ENCODE results near the gene RPF1. TPM values are rescaled to one million over a fixed set of nuclear protein-coding genes. Genes with fewer than 3 reads are reported as not detected.

Gene RPF1
- total and polyA plus RNA-seq, 10 of the 15 experiments (the other 5 are each of a cell fraction or from before 2014, with no cell fraction given): 37.0 to 97.5 (median 56.2) TPM

DNA sequence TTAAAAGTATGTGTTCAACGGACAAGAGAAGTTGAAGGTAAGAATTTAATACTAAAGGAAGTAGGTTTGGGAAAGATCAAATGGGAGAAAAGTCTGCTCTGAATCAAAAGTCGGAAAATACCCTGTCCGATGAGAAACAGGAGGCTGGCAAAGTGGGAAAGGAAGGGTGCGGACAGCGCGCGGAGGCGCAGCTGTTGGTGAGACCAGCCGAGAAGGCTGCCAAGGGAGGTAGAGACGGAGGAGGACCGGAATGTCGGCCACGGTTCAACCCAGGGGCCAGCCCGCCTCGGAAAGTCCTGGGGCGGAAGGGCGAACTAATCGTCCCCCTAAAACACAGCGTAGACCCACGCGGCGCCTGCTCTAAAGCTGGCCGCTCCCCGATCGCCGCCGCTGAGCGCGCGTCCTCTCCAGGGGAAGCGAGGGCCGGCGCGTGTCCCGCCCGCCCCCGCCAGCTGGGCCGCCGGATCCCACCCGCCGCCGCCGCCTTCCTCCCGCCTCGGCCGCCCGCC is 26.5 kb downstream of the RPF1 start:
- ChIA-PET CTCF (interaction anchor here (0.7 to 4.8 kb wide), 6 partner anchors 10 to 117 kb away, joined by 3 to 43 read pairs (median 4); partner anchors contain the start of genes CTBS and RPF1), POLR2A (interaction anchor here (0.8 to 4.7 kb wide), 13 partner anchors 11 to 566 kb away, joined by 3 to 60 read pairs (median 3); partner anchors contain the start of genes CTBS and RPF1), SMC1A (ENCODE audit: uncharacterized antibody, unreplicated experiment) (interaction anchor here (0.6 to 4.8 kb wide), 5 partner anchors 25 to 182 kb away, joined by 3 to 61 read pairs (median 7); partner anchors contain the start of genes CTBS and RPF1), RAD21 (ENCODE audit: unreplicated experiment) (interaction anchor here (0.7 to 2.4 kb wide), 8 partner anchors 24 to 188 kb away, joined by 3 to 26 read pairs (median 4); partner anchors contain the start of gene CTBS)
- under 1% methylated on average over 37 of the region's 47 CpGs for WGBS (ENCODE audit: insufficient coverage, insufficient replicate concordance, low lambda C conversion rate, missing lambda C conversion rate)
- BruUV-seq (replicated peaks): no TSS peak
- DNase-seq (ENCODE audit: low read depth, low spot score) (no peak), FAIRE-seq (no peak), ATAC-seq (peak; percentile 66)
- H2AFZ ChIP-seq (ENCODE audit: control insufficient read depth, low read depth, low read length): peak overlapping the region; percentile 77
- no peaks in the 10 kb centered on the region for H4K20me1 ChIP-seq (ENCODE audit: control insufficient read depth, insufficient read depth)
- peaks cover 2% of the 10 kb centered on the region; the same call in 1 of the 3 replicates for H3K9me3 ChIP-seq (replicated peaks; ENCODE audit: control insufficient read depth, insufficient read depth, low read length)
- intact Hi-C loops (cut with micrococcal nuclease; ENCODE audit: unreplicated experiment) (loop anchor here (1.0 to 2.0 kb wide), 3 partner anchors 26 to 115 kb away; partner anchors contain the start of gene RPF1), in situ Hi-C loops (cut with MboI) (no loop called here)
- peak overlapping the region; percentile 86 for H3K9ac ChIP-seq (ENCODE audit: control insufficient read depth, insufficient read depth, low read length)
- H3K4me2 ChIP-seq (ENCODE audit: control insufficient read depth, insufficient read depth): peak overlapping the region; percentile 98; the same call in 1 of the 2 replicates
- no peaks in the 10 kb centered on the region for H3K4me1 ChIP-seq (ENCODE audit: control insufficient read depth, insufficient read depth, low read length)
- peak overlapping the region; percentile 91 for H3K27ac ChIP-seq (ENCODE audit: control insufficient read depth, insufficient read depth)
- peaks cover 0 to 6% of the 10 kb centered on the region in 2 experiments; a peak in 1 of 4 replicates for H3K36me3 ChIP-seq (ENCODE audit: control insufficient read depth in 2 of 2, insufficient read depth in 2 of 2, low read length in 1 of 2)
- H3K4me3 ChIP-seq: peak overlapping the region; percentile 85
- no peaks in the 10 kb centered on the region for H3K27me3 ChIP-seq (replicated peaks in 1 of 2; ENCODE audit: control insufficient read depth in 2 of 2, insufficient read depth in 2 of 2, low read length in 1 of 2)
- H3K79me2 ChIP-seq (ENCODE audit: control insufficient read depth, insufficient read depth, low read length): peaks cover 62% of the 10 kb centered on the region
- TF ChIP-seq CREB1 (IDR thresholded peaks at IDR 0.05; ENCODE audit: low read depth) (0 out of 2 replicates have a peak, but pooled peaks have one; percentile 2), BRCA1 (IDR thresholded peaks at IDR 0.05; ENCODE audit: low read depth, low read length) (no peak), SIN3A (IDR thresholded peaks at IDR 0.05; ENCODE audit: low read depth, low read length) (peak; percentile 74), POLR2AphosphoS2 (IDR thresholded peaks at IDR 0.05; ENCODE audit: low read depth, low read length) (no peak), ZNF592 (IDR thresholded peaks at IDR 0.05) (no peak), IRF3 (IDR thresholded peaks at IDR 0.05) (no peak), SMARCA5 (IDR thresholded peaks at IDR 0.05) (0 out of 2 replicates have a peak, but pooled peaks have one; percentile 39), MTA3 (IDR thresholded peaks at IDR 0.05; ENCODE audit: borderline replicate concordance, low read length) (0 out of 2 replicates have a peak, but pooled peaks have one; percentile 4), LARP7 (IDR thresholded peaks at IDR 0.05) (peak; percentile 91), GATAD2B (conservative IDR thresholded peaks at IDR 0.05; ENCODE audit: low read depth) (peak; percentile 43)
- TF ChIP-seq, protein P1, sequence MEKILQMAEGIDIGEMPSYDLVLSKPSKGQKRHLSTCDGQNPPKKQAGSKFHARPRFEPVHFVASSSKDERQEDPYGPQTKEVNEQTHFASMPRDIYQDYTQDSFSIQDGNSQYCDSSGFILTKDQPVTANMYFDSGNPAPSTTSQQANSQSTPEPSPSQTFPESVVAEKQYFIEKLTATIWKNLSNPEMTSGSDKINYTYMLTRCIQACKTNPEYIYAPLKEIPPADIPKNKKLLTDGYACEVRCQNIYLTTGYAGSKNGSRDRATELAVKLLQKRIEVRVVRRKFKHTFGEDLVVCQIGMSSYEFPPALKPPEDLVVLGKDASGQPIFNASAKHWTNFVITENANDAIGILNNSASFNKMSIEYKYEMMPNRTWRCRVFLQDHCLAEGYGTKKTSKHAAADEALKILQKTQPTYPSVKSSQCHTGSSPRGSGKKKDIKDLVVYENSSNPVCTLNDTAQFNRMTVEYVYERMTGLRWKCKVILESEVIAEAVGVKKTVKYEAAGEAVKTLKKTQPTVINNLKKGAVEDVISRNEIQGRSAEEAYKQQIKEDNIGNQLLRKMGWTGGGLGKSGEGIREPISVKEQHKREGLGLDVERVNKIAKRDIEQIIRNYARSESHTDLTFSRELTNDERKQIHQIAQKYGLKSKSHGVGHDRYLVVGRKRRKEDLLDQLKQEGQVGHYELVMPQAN (conservative IDR thresholded peaks at IDR 0.05): peak; percentile 60; the same call in 1 of the 2 replicates
- TF ChIP-seq, protein P2, sequence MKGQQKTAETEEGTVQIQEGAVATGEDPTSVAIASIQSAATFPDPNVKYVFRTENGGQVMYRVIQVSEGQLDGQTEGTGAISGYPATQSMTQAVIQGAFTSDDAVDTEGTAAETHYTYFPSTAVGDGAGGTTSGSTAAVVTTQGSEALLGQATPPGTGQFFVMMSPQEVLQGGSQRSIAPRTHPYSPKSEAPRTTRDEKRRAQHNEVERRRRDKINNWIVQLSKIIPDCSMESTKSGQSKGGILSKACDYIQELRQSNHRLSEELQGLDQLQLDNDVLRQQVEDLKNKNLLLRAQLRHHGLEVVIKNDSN (IDR thresholded peaks at IDR 0.05; ENCODE audit: borderline replicate concordance, extremely low read length, insufficient read depth, low read depth, low read length): no peak

All from GM12878 (cell line).